Suprapubic skin (tissue), 3 donors: Measurements from ENCODE around the gene POLQ.

Experiments used
- CTCF ChIP-seq, 2 donors: fragments of 200-600 bp in 1 of 2; fragments of 450-650 bp in 1 of 2; sonication (generic) in 1 of 2; IDR thresholded peaks; one replicate each; pipeline ENCODE4 v1.5.1; 2016 to 2019; ENCODE audit warnings: antibody characterized with exemption in 2 of 2, mild to moderate bottlenecking in 1 of 2, moderate library complexity in 1 of 2
- POLR2A ChIP-seq, 2 donors: fragments of 450-650 bp; IDR thresholded peaks; one replicate each; pipeline ENCODE4 v1.6.1; 2017; ENCODE audit warnings: antibody characterized with exemption in 2 of 2, mild to moderate bottlenecking in 2 of 2, moderate library complexity in 2 of 2

- no peak for TF ChIP-seq CTCF (IDR thresholded peaks at IDR 0.05)
- TF ChIP-seq POLR2A (IDR thresholded peaks at IDR 0.05): no peak
These were observed 121.2 kb downstream of the POLQ start for GRCh38 chr3:121424549-121424948.
